ENCODE measurements around the gene ICE2. TPM values are rescaled to one million over a fixed set of nuclear protein-coding genes. Genes with fewer than 3 reads are reported as not detected.

The ICE2 gene
- total RNA-seq, 2 donors from 2014 or later: 29.2 to 31.7 TPM

DNA sequence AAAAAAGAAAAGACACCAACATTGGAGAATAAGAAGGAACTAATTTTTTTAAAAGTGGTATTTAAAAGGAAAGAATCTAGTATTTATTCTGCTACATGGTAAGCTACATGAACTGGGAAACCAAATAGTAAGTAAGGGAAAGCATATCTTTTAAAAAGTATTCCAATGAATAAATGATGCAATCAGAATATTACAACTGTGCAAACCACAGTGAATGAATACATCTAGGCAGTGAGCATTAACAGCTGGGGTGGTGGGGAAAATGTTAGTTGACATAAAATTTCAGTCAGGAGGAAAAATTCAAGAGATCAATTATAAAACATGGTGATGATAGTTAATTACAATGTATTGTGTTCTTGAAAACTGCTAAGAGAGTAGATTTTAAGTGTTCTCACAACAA is 16.9 kb downstream of the ICE2 start:
- intact Hi-C loops (cut with DNase I, micrococcal nuclease): no loop called here
- ATAC-seq (no peak), DNase-seq (no peak)

DNA sequence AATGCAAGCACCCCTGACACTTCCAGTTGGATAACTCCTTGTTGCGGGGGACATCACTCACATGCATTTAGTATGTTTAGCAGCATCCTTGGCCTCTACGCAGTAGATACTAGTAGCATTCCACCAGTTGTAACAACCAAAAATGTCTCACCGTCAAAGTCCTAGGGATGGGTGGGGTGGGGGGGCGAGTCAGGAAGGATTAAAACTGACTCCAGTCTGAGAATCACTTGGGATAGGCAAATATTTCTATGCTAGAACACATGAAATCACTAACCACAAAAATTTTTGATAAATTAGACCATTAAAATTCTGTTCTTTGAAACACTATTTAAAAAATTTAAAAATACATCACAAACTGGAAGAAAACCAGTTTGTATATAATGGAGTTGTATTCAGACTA is 18.0 kb downstream of the ICE2 start:
- no peak for ATAC-seq
- intact Hi-C loops (cut with DNase I, micrococcal nuclease): no loop called here

GRCh38 chr15:60458721-60459120 is 20.2 kb downstream of the ICE2 start:
- DNase-seq (no peak), ATAC-seq (no peak)
- intact Hi-C loops (cut with DNase I, micrococcal nuclease): no loop called here

More for the DNA sequence above, 18.0 kb downstream of the ICE2 start:
- no peak for DNase-seq

DNA sequence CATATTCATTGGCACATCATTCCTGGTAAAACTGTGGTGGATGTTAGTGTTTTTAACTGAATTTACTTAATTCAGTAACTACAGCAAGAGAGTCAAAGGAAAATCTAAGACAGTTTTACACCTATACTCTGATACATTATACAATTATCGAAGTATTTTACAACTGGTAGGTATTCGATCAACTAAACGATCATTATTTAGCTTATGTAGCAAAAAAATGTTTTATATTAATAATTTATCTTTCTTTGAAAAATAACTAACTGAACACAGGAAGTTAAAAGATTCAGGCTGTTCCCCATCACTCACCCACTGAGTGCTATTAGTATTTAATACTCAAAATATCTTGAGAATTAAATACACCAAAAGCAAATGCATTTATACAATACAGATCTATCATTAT is 21.0 kb downstream of the ICE2 start:
- no peak for DNase-seq
- ATAC-seq: no peak
- intact Hi-C loops (cut with DNase I, micrococcal nuclease): no loop called here

DNA sequence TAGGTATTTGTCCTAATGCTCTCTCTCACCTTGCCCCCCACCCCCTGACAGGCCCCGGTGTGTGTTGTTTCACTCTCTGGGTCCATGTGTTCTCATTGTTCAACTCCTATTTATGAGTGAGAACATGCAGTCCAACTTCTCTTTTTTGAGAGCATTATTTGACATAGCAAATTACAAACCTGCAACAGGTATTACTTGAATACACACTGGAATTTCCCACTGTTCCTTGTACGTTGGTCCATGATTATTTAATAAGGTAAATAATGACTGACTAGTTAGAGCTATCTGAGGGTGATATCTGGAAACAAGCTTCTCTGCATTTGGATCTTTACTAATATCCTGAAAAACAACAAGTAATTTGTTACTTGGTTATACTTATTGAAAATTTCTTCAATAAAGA is 24.1 kb downstream of the ICE2 start:
- DNase-seq: no peak
- ATAC-seq: no peak

GRCh38 chr15:60448668-60449360 is 30.1 kb downstream of the ICE2 start:
- intact Hi-C loops (cut with DNase I, micrococcal nuclease): no loop called here
- no peak for ATAC-seq

More for the DNA sequence above, 24.1 kb downstream of the ICE2 start:
- intact Hi-C loops (cut with DNase I, micrococcal nuclease): no loop called here

GRCh38 chr15:60444289-60444912 is 34.5 kb downstream of the ICE2 start:
- DNase-seq: no peak
- ATAC-seq: no peak
- intact Hi-C loops (cut with DNase I, micrococcal nuclease): loop anchor here in 1 of 2 donors (5.0 kb wide), 1 partner anchor 87 kb away; no protein-coding TSS in a partner anchor

More at GRCh38 chr15:60448668-60449360, 30.1 kb downstream of the ICE2 start:
- DNase-seq: no peak

DNA sequence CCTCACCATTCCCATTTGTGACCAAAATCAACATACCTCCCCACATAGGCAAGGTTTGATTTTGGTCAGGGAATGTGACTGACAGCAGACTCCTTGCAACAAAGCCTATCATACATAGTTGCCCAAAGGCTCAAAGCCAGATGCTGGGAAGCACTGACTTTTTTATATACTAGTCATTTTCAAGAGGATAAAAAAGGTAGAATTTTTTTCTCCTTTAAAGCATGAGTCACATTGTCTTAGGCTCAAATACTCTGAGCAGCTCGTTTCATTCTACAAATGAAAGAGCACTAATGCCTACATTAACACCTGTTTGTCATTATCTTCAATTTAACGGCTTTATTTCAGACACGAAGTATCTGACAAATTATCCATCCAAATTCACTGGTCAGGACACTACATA is 36.2 kb downstream of the ICE2 start:
- no peak for ATAC-seq
- intact Hi-C loops (cut with DNase I, micrococcal nuclease): loop anchor here in 1 of 2 donors (5.0 kb wide), 1 partner anchor 85 kb away; no protein-coding TSS in a partner anchor
- no peak for DNase-seq

GRCh38 chr15:60442031-60442650 is 36.8 kb downstream of the ICE2 start:
- intact Hi-C loops (cut with DNase I, micrococcal nuclease): loop anchor here in 1 of 2 donors (5.0 kb wide), 1 partner anchor 85 kb away; no protein-coding TSS in a partner anchor
- peak; percentile 65 for ATAC-seq
- no peak for DNase-seq

DNA sequence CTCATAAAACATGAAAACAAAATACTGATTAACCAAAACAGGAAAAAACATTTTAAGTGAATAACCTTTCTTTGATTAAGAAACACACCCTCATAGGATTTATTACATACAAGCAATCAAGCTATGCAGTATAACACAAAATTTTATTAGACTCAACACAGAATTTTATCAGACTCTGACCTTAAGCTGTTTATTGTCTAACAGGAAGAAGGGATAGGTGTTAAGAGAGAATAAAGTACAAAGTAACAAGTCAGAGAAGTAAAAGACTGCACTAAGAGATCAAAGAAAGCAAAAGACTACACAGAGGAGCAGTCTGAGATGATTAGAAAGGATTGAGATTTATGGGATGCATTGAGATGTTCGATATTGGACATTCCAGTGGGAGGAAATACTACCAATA is 37.6 kb downstream of the ICE2 start:
- DNase-seq (no peak), ATAC-seq (peak; percentile 88)
- intact Hi-C loops (cut with DNase I, micrococcal nuclease): loop anchor here in 1 of 2 donors (5.0 kb wide), 1 partner anchor 84 kb away; no protein-coding TSS in a partner anchor

GRCh38 chr15:60438646-60439045 is 40.3 kb downstream of the ICE2 start:
- DNase-seq (no peak), ATAC-seq (no peak)
- intact Hi-C loops (cut with DNase I, micrococcal nuclease): no loop called here

GRCh38 chr15:60428935-60429334 is 50.0 kb downstream of the ICE2 start:
- ATAC-seq (no peak), DNase-seq (no peak)

GRCh38 chr15:60426870-60427508 is 52.0 kb downstream of the ICE2 start:
- no peak for ATAC-seq
- no peak for DNase-seq
- intact Hi-C loops (cut with DNase I, micrococcal nuclease): no loop called here

More at GRCh38 chr15:60428935-60429334, 50.0 kb downstream of the ICE2 start:
- intact Hi-C loops (cut with DNase I, micrococcal nuclease): no loop called here

- ATAC-seq (no peak), DNase-seq (no peak)
These were observed 53.5 kb downstream of the ICE2 start for GRCh38 chr15:60425461-60425860.

GRCh38 chr15:60424006-60424405 is 54.9 kb downstream of the ICE2 start:
- DNase-seq: no peak
- ATAC-seq: no peak
- intact Hi-C loops (cut with DNase I, micrococcal nuclease): no loop called here

More at GRCh38 chr15:60425461-60425860, 53.5 kb downstream of the ICE2 start:
- intact Hi-C loops (cut with DNase I, micrococcal nuclease): no loop called here

DNA sequence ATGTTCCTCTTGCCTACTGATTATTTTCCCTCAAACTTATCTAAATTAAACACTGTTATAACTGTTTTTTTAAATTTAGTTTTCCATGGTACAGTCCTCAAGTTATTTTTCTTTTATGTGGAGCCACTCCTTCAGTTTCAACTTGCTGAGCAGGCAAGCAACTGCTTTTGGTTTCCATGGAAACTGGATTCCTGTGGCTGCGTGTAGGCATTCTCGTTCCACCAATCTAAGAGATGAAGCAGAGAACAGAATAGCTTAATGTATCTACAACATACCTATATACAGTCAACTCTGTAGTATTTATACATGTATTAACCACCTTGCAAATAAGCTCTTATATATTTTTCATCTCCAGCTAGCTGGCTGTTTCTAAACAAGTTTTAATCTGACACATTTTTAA is 55.4 kb downstream of the ICE2 start:
- intact Hi-C loops (cut with DNase I, micrococcal nuclease): no loop called here
- DNase-seq (no peak), ATAC-seq (peak; percentile 39)

GRCh38 chr15:60421544-60421943 is 57.4 kb downstream of the ICE2 start:
- intact Hi-C loops (cut with DNase I, micrococcal nuclease): no loop called here
- DNase-seq (no peak), ATAC-seq (no peak)

DNA sequence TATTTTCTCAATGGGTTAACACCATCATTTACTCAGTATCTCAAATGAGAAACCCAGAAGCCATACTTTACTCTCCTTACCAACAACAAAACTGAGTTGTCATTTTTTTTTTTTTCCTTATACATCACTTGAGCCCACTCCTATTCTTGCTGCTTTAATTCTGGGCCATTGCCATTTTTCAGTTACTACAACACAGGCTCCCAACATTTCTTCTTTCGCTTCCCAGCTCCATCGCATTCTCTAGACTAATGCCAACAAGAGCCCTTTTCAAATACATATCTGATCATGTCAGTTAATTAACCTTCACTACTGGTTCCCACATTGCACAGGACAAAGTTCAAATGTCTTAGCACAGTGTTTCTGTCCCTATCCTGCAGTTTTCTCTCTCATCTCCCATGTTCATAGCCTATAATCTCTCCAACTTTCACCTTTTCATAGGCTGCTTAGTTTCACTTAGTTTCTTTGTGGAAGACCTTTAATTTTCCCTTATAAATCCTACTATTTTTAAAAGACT is 58.7 kb downstream of the ICE2 start:
- intact Hi-C loops (cut with DNase I, micrococcal nuclease): no loop called here
- DNase-seq: no peak
- peak; percentile 60 for ATAC-seq

DNA sequence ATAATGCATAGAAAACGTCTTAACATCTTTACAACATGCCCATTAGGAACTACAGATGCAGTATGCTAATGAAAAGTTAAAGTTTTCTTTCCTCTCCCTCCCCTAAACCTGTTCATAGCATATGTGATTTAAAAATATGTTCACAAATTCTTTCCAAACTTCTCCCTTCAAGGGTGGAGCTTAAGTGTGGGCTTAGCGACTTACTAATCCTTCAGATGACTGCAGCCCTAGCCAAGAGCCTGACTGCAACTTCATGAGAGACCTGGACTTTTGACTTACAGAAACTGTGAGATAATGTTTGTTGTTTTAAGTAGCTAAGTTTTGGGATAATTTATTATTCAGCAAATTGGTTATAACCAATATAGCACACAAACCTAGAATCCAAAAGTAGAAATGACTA is 59.2 kb downstream of the ICE2 start:
- no peak for DNase-seq
- intact Hi-C loops (cut with DNase I, micrococcal nuclease): no loop called here
- no peak for ATAC-seq

Data from left colon (tissue), 2 donors.